KG1 (cell line): ENCODE data around the gene ZNF770.

ENCODE experiments used
- DNase-seq: peaks from one replicate; lab custom pipeline; 2025; lab: John Stamatoyannopoulos, UW

The ZNF770 gene, protein sequence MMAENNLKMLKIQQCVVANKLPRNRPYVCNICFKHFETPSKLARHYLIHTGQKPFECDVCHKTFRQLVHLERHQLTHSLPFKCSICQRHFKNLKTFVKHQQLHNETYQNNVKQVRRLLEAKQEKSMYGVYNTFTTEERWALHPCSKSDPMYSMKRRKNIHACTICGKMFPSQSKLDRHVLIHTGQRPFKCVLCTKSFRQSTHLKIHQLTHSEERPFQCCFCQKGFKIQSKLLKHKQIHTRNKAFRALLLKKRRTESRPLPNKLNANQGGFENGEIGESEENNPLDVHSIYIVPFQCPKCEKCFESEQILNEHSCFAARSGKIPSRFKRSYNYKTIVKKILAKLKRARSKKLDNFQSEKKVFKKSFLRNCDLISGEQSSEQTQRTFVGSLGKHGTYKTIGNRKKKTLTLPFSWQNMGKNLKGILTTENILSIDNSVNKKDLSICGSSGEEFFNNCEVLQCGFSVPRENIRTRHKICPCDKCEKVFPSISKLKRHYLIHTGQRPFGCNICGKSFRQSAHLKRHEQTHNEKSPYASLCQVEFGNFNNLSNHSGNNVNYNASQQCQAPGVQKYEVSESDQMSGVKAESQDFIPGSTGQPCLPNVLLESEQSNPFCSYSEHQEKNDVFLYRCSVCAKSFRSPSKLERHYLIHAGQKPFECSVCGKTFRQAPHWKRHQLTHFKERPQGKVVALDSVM

DNA sequence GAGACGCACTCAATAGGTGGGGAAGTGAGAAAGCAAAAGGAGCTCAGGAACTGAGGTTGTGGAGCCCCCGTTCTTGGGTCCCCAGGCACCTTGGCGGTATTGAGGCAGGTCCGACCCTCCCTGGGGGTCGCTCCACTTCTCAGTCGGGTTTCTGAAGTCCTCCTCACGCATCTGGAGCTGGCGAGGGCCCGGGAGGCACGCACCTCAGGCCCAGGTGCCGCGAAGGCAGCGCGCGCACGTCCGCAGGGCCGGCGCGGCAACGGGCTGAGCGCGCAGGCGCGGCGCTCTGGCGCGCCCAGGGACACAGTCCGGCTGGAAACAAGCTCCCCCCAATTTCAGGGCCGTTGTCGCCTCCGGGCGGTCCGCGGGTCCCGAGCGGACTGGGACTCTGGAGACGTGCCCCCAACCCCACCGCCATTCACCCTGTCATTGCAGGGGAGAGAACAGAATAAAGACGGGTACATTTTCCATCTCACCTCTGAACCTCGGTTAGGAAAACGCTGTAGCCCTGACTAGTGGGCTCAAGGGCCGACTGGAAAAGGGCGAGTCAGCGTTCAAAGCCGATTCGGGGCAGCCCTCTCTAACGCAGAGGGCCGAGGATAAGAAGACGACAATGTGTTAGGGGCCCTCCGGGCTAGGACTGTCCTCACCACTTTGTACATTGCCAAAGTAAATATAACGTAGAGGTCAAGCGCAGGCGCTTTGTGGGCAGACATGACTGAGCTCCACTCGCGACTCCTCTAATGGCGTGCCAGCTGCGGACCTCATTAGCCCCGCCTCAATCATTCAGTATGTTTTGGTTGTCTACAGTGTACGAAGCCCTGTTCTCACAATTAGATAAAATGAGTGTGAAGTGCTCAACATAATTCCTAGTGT, at the start of gene ZNF770:
Gene ZNF770, minus strand, starts transcription at position 261 of the 876 bp plus-strand sequence. CDS start 4,853 bp downstream, outside the sequence.
- peak; percentile 84 for DNase-seq

DNA sequence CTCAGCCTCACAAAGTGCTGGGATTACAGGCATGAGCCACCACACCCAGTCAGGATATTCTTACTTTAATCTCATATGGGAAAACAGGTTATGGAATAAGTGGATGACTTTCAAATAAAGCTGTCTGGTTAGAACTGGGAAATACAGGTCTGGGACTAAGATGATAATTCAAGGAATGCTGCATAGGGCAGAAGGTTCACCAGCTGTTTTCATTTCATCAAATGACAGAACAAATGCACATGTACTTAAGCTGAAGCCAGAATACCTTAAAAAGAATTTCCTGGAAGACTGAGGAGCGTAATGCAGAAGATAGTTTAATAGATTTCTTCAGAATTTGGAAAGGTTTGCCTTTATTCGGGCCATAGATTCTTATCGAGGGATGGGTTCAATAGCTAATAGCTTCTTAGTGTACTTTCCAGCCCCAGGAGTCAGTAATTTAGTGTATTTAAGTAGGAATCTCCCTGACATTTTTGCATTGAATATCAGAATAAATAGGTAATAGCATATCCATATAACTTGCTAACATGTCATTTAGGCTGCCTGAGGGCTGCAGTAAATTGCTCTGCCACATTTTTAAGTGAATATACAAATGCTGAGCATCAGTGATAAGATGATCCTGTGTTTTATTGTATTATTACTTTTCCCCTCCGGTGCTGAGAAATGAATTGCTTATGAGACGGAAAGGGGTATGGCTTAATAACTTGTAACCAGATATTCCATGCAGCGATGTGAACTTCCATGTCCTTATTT, 40.3 kb upstream of the ZNF770 start:
- no peak for DNase-seq

DNA sequence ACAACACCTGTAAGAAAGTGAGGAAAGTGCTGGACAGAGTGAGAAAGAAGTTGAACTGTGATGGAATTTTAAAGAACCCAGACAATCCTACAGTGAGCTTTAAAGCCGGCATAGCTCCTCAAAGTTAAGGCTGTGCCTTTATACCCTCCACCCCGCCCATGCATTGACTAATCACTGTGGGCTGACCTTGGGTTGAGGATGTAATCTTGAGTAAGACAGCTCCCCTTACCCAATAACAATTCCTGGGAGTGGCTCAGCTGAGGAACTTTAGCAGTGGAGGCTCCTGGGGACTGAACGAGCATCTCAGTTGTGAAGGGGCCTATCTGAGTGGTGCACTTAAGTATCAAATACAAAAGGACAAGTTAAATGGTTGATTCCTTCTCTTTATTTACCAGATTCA, 35.7 kb upstream of the ZNF770 start:
- no peak for DNase-seq

DNA sequence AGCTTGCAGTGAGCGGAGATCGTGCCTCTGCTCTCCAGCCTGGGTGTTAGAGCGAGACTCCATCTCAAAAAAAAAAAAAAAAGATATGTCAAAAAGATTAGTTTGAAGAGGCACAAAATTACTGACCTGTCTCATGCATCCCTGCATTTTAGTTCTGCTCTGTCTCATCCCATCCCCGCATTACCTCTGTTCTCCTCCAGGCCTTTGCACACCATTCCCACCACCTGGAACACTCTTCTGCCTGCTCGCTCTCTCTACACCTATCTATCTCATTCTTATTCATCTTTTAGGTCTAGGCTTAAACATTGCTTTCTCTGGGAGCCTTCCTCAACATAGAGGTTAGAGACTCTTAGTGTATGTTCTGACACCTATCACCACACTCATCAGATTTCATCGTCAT, 32.9 kb upstream of the ZNF770 start:
- no peak for DNase-seq

DNA sequence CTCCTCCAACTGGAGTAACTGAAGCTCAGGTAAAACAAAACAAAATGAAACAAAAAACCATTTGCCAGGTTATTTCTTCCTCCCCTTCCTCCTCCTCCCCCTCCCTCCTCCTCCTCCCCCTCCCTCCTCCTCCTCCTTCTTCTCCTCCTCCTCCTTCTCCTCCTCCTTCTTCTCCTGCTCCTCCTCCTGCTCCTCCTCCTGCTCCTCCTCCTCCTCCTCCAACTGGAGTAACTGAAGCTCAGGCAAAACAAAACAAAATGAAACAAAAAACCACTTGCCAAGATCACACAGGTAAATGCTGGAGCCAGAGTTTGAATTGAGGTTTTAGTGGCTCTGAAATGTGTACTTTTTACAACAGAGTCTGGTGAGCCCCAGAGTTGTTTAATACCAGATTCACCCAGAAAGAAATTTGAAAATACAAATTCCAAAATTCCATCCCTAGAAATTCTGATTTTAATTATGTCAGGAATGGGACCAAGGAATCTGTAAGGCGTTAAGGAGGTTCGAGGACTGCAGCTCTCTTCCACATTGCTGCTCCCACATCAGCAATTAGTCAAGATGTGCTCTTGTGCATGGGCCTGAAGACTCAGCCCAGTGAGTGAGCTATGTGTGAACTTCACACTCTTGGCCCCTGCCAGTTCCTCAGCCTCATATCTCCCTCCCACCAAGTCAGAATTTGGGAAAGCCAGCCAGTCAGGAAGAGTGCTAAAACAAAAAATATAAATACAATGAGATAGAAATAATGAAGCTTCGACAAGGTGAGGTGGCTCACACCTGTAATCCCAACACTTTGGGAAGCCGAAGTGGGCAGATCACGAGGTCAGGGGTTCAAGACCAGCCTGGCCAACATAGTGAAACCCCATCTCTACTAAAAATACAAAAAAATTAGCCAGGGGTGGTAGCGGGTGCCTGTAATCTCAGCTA, 31.6 kb upstream of the ZNF770 start:
- no peak for DNase-seq

DNA sequence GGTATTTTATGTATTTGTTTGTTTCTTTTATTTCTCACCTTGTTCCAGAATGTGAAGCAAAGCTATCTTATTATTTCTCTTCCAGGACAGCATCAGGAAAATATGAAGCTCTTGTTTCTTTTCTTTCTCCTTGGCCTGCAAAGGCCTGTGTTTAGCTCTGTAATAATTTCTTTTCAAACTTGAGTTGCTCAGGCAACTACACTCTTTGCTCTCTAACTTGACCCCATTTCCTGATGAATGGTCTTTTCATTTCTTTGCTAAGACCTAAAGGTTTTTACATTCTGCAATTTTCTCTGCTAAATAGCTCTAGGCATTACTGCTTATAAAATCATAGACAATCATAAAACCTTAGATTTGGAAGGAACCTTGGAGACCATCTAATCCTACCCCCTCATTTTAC, 26.2 kb upstream of the ZNF770 start:
- no peak for DNase-seq

DNA sequence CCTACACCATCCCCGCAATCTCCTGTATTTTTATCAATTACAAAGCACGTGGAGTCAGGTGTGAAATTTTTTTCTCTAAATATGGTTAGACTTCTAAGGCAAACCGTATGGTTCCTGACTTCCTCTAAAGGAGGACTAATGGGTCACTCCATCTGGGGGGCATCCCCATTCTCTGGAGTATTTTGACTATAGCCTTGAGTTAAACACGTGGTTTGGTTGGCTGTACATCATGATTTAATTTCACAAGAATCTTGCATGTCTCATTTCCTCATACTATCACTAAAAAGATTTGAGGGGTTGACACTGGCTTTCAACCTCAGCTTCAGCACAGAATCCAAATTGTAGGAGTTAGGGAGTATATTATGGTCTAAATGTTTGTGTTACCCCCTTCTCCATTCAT, 25.3 kb upstream of the ZNF770 start:
- DNase-seq, result no peak

DNA sequence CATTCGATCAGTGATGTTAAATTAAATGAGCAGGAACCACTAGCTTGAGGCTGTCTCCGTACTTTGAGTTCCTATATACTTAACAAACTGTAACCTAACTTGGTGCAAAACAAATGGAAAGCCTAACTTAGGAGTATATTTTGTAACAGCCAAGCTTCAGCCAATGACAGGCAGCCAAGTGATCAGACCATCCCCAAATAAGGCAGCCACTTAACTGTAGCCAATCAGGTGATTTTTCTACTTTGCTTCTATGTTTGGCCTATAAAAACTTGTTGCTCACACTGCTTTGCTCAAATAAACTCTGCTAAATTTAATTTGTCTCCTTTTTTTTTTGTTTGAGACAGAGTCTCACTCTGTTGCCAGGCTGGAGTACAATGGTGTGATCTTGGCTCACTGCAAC, 19.3 kb upstream of the ZNF770 start:
- DNase-seq, result no peak

DNA sequence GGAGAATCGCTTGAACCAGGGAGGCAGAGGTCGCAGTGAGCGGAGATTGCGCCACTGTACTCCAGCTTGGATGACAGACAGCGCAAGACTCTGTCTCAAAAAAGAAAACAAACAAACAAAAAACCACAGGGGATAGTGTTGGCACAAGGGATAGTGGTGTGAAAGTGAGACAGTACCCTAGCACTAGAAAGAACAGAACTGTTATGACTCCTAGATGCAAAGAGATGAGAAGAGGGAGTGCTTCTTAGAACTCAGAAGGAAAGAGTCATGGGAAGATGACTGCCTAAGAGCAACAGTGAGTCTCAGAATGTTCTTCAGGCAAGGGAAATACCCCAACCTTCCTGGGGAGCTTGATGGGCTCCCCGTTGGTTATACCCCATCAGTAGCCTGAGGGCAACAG, 17.8 kb upstream of the ZNF770 start:
- DNase-seq, result no peak

DNA sequence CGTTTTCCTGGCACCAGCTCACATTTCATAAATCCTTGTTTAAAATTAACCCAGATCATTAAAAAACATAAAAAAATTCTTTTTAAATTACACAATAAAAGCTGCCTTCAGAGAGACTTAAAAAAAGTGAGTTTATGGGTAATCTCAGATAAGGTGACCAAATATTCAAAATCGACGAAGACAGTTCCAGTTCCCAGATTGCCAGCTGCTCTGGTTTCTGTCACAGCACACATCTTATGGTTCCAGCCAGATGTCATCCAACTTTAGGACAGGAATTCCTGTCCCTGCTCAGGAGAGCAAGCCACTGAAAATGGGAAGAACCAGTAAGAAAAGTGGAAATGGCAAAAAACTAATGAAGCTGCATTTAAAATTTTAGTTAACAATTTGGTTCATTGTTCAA, 15.8 kb upstream of the ZNF770 start:
- DNase-seq, result no peak

DNA sequence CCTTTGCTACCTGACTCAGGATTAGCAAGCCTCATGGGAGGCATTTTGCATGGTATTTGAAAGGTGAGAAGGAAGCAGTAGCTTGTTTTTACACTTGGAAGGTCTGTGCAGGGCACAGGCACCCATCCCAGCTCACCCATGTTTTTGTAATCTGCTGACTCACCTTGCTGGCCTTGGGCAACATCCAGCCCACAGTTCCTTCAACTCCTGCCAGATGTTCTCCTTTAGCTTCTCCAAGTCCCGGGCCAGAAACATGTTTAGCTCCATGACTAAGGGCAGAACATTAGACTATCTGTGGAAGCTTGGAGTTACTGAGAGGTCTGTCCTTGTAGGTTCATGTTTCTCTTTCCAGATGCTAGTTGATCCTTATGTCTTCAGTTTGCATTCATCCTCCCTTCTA, 12.4 kb upstream of the ZNF770 start:
- no peak for DNase-seq

DNA sequence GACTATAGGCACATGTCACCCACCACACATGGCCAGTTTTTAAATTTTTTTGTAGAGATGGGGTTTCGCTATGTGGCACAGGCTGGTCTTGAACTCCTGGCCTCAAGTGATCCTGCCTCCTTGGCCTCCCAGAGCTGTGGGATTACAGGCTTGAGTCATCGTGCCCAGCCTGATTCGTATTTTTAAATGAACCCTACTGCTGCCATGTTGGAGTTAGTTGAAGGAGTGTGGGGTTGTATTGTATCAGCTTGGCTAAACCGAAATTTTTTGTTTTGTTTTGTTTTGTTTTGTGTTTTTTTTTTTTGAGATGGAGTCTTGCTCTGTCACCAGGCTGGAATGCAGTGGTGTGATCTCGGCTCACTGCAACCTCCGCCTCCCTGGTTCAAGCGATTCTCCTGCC, 11.8 kb upstream of the ZNF770 start:
- DNase-seq, result no peak

DNA sequence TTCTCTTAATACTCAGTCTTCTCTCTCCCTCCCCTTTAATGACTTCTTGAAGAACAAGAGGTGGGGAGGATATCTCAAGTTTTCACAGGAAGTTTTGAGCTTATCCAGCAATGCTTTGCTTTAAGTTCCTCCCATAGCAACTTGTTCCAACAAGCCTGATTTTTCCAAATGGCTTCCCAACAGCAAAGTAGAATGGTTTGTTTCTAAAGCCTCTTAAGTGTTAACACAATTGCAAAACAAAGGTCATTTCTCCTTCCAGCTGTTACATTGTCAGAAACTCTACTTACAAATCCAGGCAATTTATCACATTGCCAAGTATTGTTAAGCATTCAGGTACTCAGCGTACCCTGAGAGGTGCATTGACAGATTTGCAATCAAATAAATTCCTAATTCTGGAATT, 6.8 kb upstream of the ZNF770 start:
- no peak for DNase-seq

DNA sequence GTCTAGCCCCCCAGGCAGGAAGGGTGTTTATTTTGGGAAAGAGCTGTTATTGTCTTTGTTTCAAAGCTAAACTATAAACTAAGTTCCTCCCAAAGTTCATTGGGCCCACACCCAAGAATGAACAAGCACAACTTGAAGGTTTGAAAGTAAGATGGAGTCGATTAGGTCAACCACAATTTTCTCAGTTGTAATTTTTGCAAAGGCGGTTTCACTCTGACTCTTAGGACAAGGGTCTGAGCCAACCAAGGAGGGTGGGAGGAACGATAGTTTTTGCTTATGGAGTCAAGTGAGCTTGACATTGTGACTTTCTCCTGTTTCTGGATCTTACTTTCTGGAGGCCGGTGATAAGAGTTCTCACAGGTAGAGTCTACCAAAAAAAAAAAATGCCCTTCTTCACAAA, 5.8 kb upstream of the ZNF770 start:
- no peak for DNase-seq

DNA sequence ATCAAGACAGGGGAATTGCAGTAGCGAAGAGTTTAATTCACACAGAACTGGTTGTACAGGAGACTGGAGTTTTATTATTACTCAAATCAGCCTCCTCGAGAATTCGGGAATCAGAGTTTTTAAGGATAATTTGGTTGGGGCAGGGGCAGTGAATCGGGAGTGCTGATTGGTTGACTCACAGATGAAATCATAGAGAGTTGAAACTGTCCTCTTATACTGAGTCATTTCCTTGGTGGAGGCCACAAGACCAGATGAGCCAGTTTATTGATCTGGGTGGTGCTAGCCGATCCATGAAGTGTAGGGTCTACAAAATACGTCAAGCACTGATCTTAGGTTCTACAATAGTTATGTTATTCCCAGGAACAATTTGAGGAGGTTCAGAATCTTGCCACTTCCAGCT, 5.3 kb upstream of the ZNF770 start:
- DNase-seq, result no peak

DNA sequence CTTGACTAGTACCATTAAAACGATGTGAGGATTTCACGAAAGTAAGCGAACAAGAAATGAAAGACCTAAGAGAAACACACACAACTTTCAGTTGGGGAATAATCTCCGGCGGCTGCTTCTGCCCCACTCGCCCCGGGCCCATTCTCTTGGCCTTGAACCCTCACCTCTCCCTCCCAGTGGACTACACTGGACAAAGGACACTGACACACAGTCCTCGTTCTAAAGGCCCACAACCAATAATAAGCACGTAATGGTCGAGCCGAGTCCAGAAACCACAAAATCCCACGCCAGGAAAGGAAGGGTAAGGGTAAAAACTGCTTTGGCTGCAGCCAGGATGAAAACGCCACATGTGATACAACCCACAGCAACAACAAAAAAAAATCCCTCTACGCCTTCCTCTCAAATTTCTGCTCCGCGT, 469 bp downstream of the ZNF770 start:
- DNase-seq, result no peak

DNA sequence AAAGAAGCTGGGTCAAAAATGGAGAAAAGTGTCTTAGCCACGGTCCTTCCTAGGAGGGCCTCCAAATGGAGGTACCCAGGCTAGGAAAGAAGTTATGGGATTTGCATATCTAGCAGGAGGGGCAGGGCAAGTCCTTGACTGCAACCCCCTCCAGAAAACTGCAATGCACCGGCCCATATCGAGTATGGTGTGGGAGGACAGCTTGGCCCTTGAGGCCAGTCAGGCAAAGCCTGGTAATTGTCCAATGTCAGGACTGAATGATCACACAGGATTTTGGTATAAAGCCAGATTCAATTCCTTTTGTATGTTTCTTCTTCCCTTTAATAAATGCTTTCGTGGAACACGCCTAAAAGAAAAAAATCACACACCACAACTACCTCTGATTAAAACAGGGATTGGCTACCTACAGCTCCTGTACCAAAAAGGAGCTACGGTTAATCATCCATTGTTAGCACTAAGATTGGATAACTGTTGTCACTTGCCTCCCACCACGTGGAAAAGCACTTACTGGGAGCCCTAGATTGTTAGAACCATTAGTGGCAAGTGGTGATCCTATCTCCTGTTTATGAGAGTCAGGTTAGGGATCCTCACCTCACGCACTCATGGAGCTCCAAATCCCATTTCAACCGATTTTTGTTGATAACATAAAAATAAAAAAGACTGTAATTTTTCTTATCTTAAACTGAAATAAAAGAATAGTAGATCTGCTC, 1.2 kb downstream of the ZNF770 start:
- no peak for DNase-seq

DNA sequence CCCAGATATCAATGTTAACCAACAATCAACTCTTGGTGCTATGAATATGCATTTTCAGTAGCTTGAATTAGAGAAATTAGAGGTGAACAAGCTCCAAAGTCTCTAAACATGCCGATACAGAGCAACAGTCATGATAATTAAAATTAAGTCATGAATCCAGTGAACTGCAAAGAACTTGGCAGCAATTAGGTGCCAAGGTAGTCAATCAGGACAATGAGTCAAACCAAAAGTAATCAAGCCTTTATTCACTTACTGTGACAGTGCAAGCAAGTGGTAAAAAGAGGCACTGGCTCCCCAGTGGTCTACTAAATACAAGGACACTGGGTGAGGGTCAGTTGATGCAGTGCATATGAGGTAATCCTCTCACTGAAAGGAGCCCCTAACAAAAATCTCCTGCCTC, 1.8 kb downstream of the ZNF770 start:
- DNase-seq, result no peak

DNA sequence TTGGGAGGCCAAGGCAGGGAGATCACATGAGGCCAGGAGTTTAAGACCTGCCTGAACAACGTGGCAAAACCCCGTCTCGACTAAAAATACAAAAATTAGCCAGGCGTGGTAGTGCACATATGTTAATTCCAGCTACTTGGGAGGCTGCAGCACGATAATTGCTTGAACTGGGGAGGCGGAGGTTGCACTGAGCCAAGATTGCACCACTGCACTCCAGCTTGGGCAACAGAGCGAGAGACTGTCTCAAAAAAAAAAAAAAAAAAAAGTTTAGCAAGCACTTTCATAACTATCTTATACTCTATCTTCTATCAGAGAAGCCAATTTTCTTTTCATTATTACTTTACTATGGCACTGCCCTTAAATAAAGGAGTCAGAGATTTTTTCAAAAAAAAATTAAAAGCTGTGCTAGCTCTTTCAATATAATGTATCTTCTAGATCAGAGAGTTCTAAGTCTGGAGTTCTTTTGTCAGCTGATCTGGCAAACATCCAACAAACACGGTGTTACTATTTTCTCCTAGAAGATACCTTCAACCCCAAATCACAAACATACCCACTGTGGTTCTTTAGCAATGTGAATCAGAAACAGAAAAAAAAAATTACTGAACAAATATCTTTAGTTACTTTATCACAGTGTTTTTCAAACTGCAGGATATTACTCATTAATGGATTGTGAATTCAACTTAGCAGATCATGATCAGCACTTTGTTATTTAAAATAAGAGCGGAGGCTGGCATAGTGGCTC, 3.0 kb downstream of the ZNF770 start:
- DNase-seq, result no peak
